GM12891 (cell line): Measurements from ENCODE around the gene SYTL1.

Experiments
- POLR2A ChIP-seq: IDR thresholded peaks from 2 replicates; pipeline ENCODE4 v1.6.1; 2011; ENCODE audit warnings: low read depth, low read length, control low read depth
- POLR2AphosphoS5 ChIP-seq: IDR thresholded peaks from 2 replicates; pipeline ENCODE4 v1.6.1; 2011; ENCODE audit warnings: low read depth, low read length, control low read depth

DNA sequence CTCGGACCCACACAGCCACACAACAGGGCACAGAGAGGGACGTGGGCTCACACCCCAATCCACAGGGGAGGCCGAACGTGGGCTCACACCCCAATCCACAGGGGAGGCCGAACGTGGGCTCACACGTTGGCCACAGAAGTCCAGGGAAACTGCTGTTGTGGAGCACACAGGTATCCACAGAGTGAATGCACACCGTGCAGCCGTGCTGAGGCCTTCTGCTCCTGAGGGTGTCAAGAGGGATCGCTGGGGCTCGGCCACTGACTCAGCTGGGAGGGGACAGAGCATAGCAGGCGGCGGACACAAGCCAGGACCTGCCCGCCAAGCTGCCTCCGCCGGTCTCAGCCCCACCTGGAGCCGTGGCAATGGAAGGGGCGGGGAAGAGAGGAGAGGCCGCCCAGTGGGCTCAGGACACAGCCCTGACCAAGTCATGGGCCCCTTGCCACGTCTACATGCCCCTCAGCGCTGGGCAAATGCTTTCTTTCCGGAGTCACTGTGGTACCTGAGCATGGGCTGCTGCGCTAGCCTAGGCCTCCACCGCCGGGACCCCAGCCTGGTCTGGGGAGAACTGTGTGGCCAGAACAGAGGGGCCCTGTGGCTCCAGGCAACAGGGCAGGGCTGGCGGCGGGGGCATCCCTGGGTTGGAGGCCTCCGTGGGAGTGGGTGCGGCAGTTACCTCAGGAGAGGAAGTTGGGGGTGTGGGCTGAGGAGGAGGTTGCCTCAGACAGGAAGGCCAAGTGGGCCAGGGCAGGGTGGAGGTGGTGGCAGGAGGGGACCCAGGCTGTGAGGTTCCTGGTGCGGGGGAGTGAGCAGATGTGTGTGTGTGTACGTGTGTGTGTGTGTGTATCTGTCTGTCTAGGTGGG is 1.2 kb downstream of the SYTL1 start:
- no peak for TF ChIP-seq POLR2AphosphoS5
- TF ChIP-seq POLR2A = no peak; the same call in 1 of the 2 replicates
